HEK293 (cell line): ENCODE measurements around the gene C1QTNF1.

Experiments
- BCL11A ChIP-seq: fragments of 450-650 bp; formaldehyde crosslinking; IDR thresholded peaks from 2 replicates; pipeline ENCODE4 v1.5.1; 2016; ENCODE audit warnings: low read depth, missing biosample characterization, missing genetic modification characterization
- EGR2 ChIP-seq: fragments of 450-650 bp; formaldehyde crosslinking; IDR thresholded peaks from 2 replicates; pipeline ENCODE4 v1.5.1; 2016; ENCODE audit warnings: low read depth, missing biosample characterization, missing genetic modification characterization
- GLIS2 ChIP-seq: fragments of 450-650 bp; formaldehyde crosslinking; IDR thresholded peaks from 2 replicates; pipeline ENCODE4 v1.5.1; 2016; ENCODE audit warnings: missing biosample characterization, missing genetic modification characterization
- KLF8 ChIP-seq: fragments of 450-650 bp; formaldehyde crosslinking; IDR thresholded peaks from 2 replicates; pipeline ENCODE4 v1.5.1; 2016; ENCODE audit warnings: missing biosample characterization, missing genetic modification characterization
- OVOL3 ChIP-seq: fragments of 450-650 bp; formaldehyde crosslinking; IDR thresholded peaks from 2 replicates; pipeline ENCODE4 v1.5.1; 2016; ENCODE audit warnings: missing biosample characterization, missing genetic modification characterization
- ZNF324 ChIP-seq: fragments of 450-650 bp; formaldehyde crosslinking; IDR thresholded peaks from 2 replicates; pipeline ENCODE4 v1.5.1; 2016; ENCODE audit warnings: missing biosample characterization, missing genetic modification characterization
- ZNF341 ChIP-seq: fragments of 450-650 bp; formaldehyde crosslinking; IDR thresholded peaks from 2 replicates; pipeline ENCODE4; 2016; ENCODE audit warnings: low read depth, missing biosample characterization, missing genetic modification characterization
- ZNF366 ChIP-seq: fragments of 450-650 bp; formaldehyde crosslinking; conservative IDR thresholded peaks from 2 replicates; pipeline ENCODE4 v1.5.1; 2016; ENCODE audit warnings: missing biosample characterization, missing genetic modification characterization
- ZNF423 ChIP-seq: fragments of 450-650 bp; formaldehyde crosslinking; IDR thresholded peaks from 2 replicates; pipeline ENCODE4 v1.5.1; 2016; ENCODE audit warnings: missing biosample characterization, missing genetic modification characterization
- ZNF426 ChIP-seq: fragments of 450-650 bp; formaldehyde crosslinking; IDR thresholded peaks from 2 replicates; pipeline ENCODE4 v1.5.1; 2017; ENCODE audit warnings: missing biosample characterization, missing genetic modification characterization, mild to moderate bottlenecking, inconsistent platforms, moderate library complexity
- ZNF513 ChIP-seq: fragments of 450-650 bp; IDR thresholded peaks from 2 replicates; pipeline ENCODE4 v1.5.1; 2018; ENCODE audit warnings: missing biosample characterization, missing genetic modification characterization
- ZNF544 ChIP-seq: fragments of 450-650 bp; formaldehyde crosslinking; IDR thresholded peaks from 2 replicates; pipeline ENCODE4 v1.5.0; 2017; ENCODE audit warnings: missing biosample characterization, missing genetic modification characterization
- ZNF555 ChIP-seq: fragments of 450-650 bp; formaldehyde crosslinking; conservative IDR thresholded peaks from 2 replicates; pipeline ENCODE4 v1.5.1; 2017; ENCODE audit warnings: missing biosample characterization, mild to moderate bottlenecking, missing genetic modification characterization, inconsistent platforms
- ZNF561 ChIP-seq: fragments of 450-650 bp; IDR thresholded peaks from 2 replicates; pipeline ENCODE4 v1.5.1; 2018; ENCODE audit warnings: missing biosample characterization, missing genetic modification characterization, borderline replicate concordance
- ZNF645 ChIP-seq: fragments of 450-650 bp; formaldehyde crosslinking; IDR thresholded peaks from 2 replicates; pipeline ENCODE4; 2016; ENCODE audit warnings: missing biosample characterization, missing genetic modification characterization
- ZNF654 ChIP-seq: fragments of 450-650 bp; formaldehyde crosslinking; IDR thresholded peaks from 2 replicates; pipeline ENCODE4 v1.5.1; 2016; ENCODE audit warnings: low read depth, missing biosample characterization, missing genetic modification characterization
- ZNF747 ChIP-seq: fragments of 450-650 bp; formaldehyde crosslinking; IDR thresholded peaks from 2 replicates; pipeline ENCODE4 v1.5.1; 2016; ENCODE audit warnings: missing biosample characterization, missing genetic modification characterization
- ZNF776 ChIP-seq: fragments of 450-650 bp; formaldehyde crosslinking; IDR thresholded peaks from 2 replicates; pipeline ENCODE4 v1.5.0; 2017; ENCODE audit warnings: missing biosample characterization, missing genetic modification characterization, borderline replicate concordance
- ZSCAN23 ChIP-seq: fragments of 450-650 bp; formaldehyde crosslinking; IDR thresholded peaks from 2 replicates; pipeline ENCODE4 v1.5.1; 2016; ENCODE audit warnings: missing biosample characterization, missing genetic modification characterization
- ZSCAN30 ChIP-seq: fragments of 450-650 bp; IDR thresholded peaks from 2 replicates; pipeline ENCODE4 v1.5.1; 2018; ENCODE audit warnings: missing biosample characterization, mild to moderate bottlenecking, missing genetic modification characterization, moderate library complexity
- TF ChIP-seq, protein P1 (sequence below): fragments of 450-650 bp; formaldehyde crosslinking; IDR thresholded peaks from 2 replicates; pipeline ENCODE4 v1.5.1; 2016; ENCODE audit warnings: missing biosample characterization, missing genetic modification characterization
- TF ChIP-seq, protein P2 (sequence below): fragments of 450-650 bp; formaldehyde crosslinking; IDR thresholded peaks from 2 replicates; pipeline ENCODE4 v1.5.1; 2016; ENCODE audit warnings: missing biosample characterization, missing genetic modification characterization, borderline replicate concordance
- TF ChIP-seq, protein P3 (sequence below): fragments of 450-650 bp; formaldehyde crosslinking; IDR thresholded peaks from 2 replicates; pipeline ENCODE4 v1.5.1; 2016; ENCODE audit warnings: missing biosample characterization, missing genetic modification characterization

The C1QTNF1 gene

DNA sequence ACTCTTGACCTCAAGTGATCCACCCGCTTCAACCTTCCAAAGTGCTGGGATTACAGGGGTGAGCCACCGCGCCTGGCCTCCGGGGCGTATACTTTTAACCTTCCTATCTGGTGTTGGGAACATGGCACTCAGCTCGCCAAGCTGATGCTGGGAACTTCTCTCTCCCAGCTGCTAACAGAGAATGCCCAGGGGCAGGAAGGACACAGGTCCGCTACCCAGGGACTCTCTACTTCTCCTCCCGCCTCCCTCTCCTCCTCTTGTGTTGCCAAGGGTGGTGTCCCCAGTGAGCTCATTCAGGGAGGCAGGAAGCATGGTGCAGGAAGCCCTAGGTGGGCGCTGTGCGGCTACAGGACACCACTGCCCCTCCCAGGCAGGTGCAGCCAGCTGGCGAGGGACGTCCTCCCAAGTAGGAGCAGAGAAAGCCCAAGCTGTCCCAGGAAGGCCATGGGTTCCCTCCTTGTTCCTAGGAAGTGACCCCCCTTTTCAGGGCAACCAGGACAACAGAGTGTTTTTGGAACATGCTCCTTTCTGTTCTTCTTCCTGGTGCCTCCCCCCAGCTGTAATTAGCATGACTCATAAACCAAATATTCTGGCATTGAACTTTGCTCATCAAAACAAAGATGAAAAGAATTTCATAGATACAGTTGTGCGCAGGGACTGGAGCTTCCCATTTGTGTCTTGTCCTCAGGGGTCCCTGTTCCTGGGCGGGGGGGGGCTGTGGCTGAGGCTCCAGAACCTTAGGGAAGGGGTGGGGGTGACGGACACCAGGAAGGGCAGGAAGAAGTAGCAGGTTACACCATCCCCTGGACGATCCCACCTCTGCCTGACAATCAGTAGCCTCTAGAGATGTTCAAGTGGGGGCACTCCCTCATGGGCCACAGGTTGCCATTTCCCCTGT lies 2.7 kb downstream of the C1QTNF1 start (continued):
- TF ChIP-seq ZNF341, result peak; percentile 86
- 0 out of 2 replicates have a peak, but pooled peaks have one; percentile 56 for TF ChIP-seq ZNF324 (tag by site-specific recombination)
- TF ChIP-seq ZNF747, result no peak
- TF ChIP-seq ZSCAN23 (tag by site-specific recombination), result no peak
- TF ChIP-seq ZSCAN30, result no peak; the same call in 1 of the 2 replicates
- TF ChIP-seq ZNF654 (tag by site-specific recombination), result no peak
- TF ChIP-seq ZNF776 (tag by site-specific recombination), result no peak
- TF ChIP-seq GLIS2 (tag by site-specific recombination), result peak; percentile 62
- no peak for TF ChIP-seq ZNF544 (tag by site-specific recombination)
- TF ChIP-seq ZNF555 (tag by site-specific recombination), result no peak
- TF ChIP-seq, protein P1, sequence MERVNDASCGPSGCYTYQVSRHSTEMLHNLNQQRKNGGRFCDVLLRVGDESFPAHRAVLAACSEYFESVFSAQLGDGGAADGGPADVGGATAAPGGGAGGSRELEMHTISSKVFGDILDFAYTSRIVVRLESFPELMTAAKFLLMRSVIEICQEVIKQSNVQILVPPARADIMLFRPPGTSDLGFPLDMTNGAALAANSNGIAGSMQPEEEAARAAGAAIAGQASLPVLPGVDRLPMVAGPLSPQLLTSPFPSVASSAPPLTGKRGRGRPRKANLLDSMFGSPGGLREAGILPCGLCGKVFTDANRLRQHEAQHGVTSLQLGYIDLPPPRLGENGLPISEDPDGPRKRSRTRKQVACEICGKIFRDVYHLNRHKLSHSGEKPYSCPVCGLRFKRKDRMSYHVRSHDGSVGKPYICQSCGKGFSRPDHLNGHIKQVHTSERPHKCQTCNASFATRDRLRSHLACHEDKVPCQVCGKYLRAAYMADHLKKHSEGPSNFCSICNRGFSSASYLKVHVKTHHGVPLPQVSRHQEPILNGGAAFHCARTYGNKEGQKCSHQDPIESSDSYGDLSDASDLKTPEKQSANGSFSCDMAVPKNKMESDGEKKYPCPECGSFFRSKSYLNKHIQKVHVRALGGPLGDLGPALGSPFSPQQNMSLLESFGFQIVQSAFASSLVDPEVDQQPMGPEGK (tag by site-specific recombination), result peak; percentile 77; the same call in 1 of the 2 replicates
- TF ChIP-seq, protein P2, sequence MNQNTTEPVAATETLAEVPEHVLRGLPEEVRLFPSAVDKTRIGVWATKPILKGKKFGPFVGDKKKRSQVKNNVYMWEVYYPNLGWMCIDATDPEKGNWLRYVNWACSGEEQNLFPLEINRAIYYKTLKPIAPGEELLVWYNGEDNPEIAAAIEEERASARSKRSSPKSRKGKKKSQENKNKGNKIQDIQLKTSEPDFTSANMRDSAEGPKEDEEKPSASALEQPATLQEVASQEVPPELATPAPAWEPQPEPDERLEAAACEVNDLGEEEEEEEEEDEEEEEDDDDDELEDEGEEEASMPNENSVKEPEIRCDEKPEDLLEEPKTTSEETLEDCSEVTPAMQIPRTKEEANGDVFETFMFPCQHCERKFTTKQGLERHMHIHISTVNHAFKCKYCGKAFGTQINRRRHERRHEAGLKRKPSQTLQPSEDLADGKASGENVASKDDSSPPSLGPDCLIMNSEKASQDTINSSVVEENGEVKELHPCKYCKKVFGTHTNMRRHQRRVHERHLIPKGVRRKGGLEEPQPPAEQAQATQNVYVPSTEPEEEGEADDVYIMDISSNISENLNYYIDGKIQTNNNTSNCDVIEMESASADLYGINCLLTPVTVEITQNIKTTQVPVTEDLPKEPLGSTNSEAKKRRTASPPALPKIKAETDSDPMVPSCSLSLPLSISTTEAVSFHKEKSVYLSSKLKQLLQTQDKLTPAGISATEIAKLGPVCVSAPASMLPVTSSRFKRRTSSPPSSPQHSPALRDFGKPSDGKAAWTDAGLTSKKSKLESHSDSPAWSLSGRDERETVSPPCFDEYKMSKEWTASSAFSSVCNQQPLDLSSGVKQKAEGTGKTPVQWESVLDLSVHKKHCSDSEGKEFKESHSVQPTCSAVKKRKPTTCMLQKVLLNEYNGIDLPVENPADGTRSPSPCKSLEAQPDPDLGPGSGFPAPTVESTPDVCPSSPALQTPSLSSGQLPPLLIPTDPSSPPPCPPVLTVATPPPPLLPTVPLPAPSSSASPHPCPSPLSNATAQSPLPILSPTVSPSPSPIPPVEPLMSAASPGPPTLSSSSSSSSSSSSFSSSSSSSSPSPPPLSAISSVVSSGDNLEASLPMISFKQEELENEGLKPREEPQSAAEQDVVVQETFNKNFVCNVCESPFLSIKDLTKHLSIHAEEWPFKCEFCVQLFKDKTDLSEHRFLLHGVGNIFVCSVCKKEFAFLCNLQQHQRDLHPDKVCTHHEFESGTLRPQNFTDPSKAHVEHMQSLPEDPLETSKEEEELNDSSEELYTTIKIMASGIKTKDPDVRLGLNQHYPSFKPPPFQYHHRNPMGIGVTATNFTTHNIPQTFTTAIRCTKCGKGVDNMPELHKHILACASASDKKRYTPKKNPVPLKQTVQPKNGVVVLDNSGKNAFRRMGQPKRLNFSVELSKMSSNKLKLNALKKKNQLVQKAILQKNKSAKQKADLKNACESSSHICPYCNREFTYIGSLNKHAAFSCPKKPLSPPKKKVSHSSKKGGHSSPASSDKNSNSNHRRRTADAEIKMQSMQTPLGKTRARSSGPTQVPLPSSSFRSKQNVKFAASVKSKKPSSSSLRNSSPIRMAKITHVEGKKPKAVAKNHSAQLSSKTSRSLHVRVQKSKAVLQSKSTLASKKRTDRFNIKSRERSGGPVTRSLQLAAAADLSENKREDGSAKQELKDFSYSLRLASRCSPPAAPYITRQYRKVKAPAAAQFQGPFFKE (tag by site-specific recombination), result no peak
- peak; percentile 62; the same call in 1 of the 2 replicates for TF ChIP-seq ZNF366 (tag by site-specific recombination)
- no peak for TF ChIP-seq ZNF561 (tag by site-specific recombination)
- TF ChIP-seq BCL11A (tag by site-specific recombination), result no peak
- no peak for TF ChIP-seq ZNF645 (tag by site-specific recombination)
- no peak for TF ChIP-seq EGR2
- TF ChIP-seq OVOL3 (tag by site-specific recombination), result no peak
- no peak for TF ChIP-seq ZNF423
- TF ChIP-seq, protein P3, sequence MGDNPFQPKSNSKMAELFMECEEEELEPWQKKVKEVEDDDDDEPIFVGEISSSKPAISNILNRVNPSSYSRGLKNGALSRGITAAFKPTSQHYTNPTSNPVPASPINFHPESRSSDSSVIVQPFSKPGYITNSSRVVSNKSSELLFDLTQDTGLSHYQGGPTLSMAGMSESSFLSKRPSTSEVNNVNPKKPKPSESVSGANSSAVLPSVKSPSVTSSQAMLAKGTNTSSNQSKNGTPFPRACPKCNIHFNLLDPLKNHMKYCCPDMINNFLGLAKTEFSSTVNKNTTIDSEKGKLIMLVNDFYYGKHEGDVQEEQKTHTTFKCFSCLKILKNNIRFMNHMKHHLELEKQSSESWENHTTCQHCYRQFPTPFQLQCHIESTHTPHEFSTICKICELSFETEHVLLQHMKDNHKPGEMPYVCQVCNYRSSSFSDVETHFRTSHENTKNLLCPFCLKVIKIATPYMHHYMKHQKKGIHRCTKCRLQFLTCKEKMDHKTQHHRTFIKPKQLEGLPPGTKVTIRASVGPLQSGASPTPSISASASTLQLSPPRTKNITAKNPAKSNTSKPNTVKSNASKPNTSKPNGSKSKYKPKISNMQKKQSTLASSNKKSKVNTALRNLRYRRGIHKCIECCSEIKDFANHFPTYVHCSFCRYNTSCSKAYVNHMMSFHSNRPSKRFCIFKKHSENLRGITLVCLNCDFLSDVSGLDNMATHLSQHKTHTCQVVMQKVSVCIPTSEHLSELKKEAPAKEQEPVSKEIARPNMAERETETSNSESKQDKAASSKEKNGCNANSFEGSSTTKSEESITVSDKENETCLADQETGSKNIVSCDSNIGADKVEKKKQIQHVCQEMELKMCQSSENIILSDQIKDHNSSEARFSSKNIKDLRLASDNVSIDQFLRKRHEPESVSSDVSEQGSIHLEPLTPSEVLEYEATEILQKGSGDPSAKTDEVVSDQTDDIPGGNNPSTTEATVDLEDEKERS (tag by site-specific recombination), result no peak
- TF ChIP-seq ZNF426 (tag by site-specific recombination), result no peak
- peak; percentile 70 for TF ChIP-seq KLF8
- TF ChIP-seq ZNF513 (tag by site-specific recombination), result no peak
